GM18858 (cell line): ENCODE data around the gene MSRB2.
"Not testable (repeated sequence)": the region's sequence is repeated elsewhere in the genome, so short reads cannot be mapped to it uniquely, and the experiment has no call there.

Experiments used
- ATAC-seq: cut with Tn5 transposase; IDR thresholded peaks from one replicate; pipeline ENCODE4 v1.9.1; 2021; ENCODE audit not compliant: unreplicated experiment

Gene MSRB2

GRCh38 chr10:23095404-23095965, at the start of gene MSRB2:
MSRB2 (plus strand) TSS chr10:23095579; CDS start chr10:23095609, 30 bp downstream.
- peak; percentile 59 for ATAC-seq

- no peak for ATAC-seq
These were observed 49.4 kb upstream of the MSRB2 start for GRCh38 chr10:23046027-23046426.

- no peak for ATAC-seq
These were observed 48.0 kb upstream of the MSRB2 start for GRCh38 chr10:23047201-23048050.

GRCh38 chr10:23048191-23048590, 47.2 kb upstream of the MSRB2 start:
- ATAC-seq, result no peak

- no peak for ATAC-seq
These were observed 44.1 kb upstream of the MSRB2 start for GRCh38 chr10:23051278-23051677.

GRCh38 chr10:23051855-23052331, 43.5 kb upstream of the MSRB2 start:
- ATAC-seq, result no peak

- ATAC-seq, result no peak
These were observed 42.3 kb upstream of the MSRB2 start for GRCh38 chr10:23053036-23053435.

- no peak for ATAC-seq
These were observed 39.8 kb upstream of the MSRB2 start for GRCh38 chr10:23055424-23056185.

- ATAC-seq, result no peak
These were observed 39.2 kb upstream of the MSRB2 start for GRCh38 chr10:23056186-23056579.

GRCh38 chr10:23058366-23058765, 37.0 kb upstream of the MSRB2 start:
- ATAC-seq, result no peak

GRCh38 chr10:23060918-23061317, 34.5 kb upstream of the MSRB2 start:
- ATAC-seq, result no peak

GRCh38 chr10:23063045-23063972, 32.1 kb upstream of the MSRB2 start:
- ATAC-seq, result no peak

GRCh38 chr10:23063973-23064812, 31.2 kb upstream of the MSRB2 start:
- ATAC-seq, result no peak

GRCh38 chr10:23064813-23065114, 30.6 kb upstream of the MSRB2 start:
- not testable (repeated sequence) for ATAC-seq

GRCh38 chr10:23065181-23065948, 30.0 kb upstream of the MSRB2 start:
- ATAC-seq, result no peak

- ATAC-seq, result no peak
These were observed 28.0 kb upstream of the MSRB2 start for GRCh38 chr10:23067337-23067736.

GRCh38 chr10:23067939-23068775, 27.2 kb upstream of the MSRB2 start:
- peak; percentile 42 for ATAC-seq
